ENCODE measurements around the gene CHST6.

GRCh38 chr16:75541236-75541635 lies 46.0 kb upstream of the CHST6 start:
- TF ChIP-seq GATA3 (IDR thresholded peaks at IDR 0.05; ENCODE audit: low read depth, low read length) (no peak), GATA2 (IDR thresholded peaks at IDR 0.05; ENCODE audit: low read depth, low read length) (no peak)
